Ovary (tissue), 9 donors: ENCODE results near the gene CACNA1C. TPM values are rescaled to one million over a fixed set of nuclear protein-coding genes. Genes with fewer than 3 reads are reported as not detected.
A peak's percentile ranks its signal among the peaks of the same experiment; 100 is the strongest.

Experiments
- DNase-seq, 5 donors: peaks; one replicate each; pipeline ENCODE4 v3.0.0-alpha.2; 2019 to 2020
- H3K27ac ChIP-seq, 2 donors: fragments of 200-600 bp; one replicate each; pipeline versions ENCODE4 v1.5.1 to v1.8.0; 2019 to 2022
- H3K27me3 ChIP-seq: fragments of 200-600 bp; one replicate; pipeline ENCODE4 v1.8.0; 2022
- H3K36me3 ChIP-seq: fragments of 200-600 bp; sonication (generic); one replicate; pipeline ENCODE4 v1.5.1; 2019
- H3K4me1 ChIP-seq: one replicate; pipeline ENCODE4 v1.8.1; 2013; ENCODE audit warnings: mild to moderate bottlenecking, moderate library complexity; ENCODE audit not compliant: insufficient read depth
- H3K4me3 ChIP-seq: fragments of 200-600 bp; sonication (generic); one replicate; pipeline ENCODE4 v1.5.1; 2017
- H3K9me3 ChIP-seq, 2 donors: fragments of 200-600 bp in 1 of 2; sonication (generic) in 1 of 2; one replicate each; pipeline versions ENCODE4 v1.5.1 to v1.8.1; 2013 to 2019; ENCODE audit warnings: mild to moderate bottlenecking in 1 of 2, moderate library complexity in 1 of 2
- EP300 ChIP-seq: sonication (generic); formaldehyde crosslinking; IDR thresholded peaks from one replicate; pipeline ENCODE4 v1.6.1; 2017; ENCODE audit warnings: antibody characterized with exemption
- POLR2A ChIP-seq: fragments of 450-650 bp; IDR thresholded peaks from one replicate; pipeline ENCODE4 v1.6.1; 2017; ENCODE audit warnings: antibody characterized with exemption, mild to moderate bottlenecking, moderate library complexity
- WGBS, 3 donors: extraction: QIAGEN DNeasy Blood & Tissue Kit in 1 of 3; methylation state at CpG; one replicate each; pipeline versions ENCODE4 v1.1.5 to v1.1.7; 2013 to 2017; 5-methylcytosine and 5-hydroxymethylcytosine counted together
- intact Hi-C, 4 donors: fragments of 100-400 bp; cut with DNase I; formaldehyde crosslinking; loops; one replicate each; pipeline versions ENCODE4 v1.11.0 to v1.15.1; 2022 to 2023
- polyA plus RNA-seq, 2 donors: library from polyadenylated mRNA; stranded (reverse); fragments of 200-250 nt in 1 of 2; fragments of 350-450 nt in 1 of 2; fragmentation: Illumina TruSeq in 1 of 2; extraction: RNeasy Lipid Tissue Mini Kit (QIAGEN cat#74804) in 1 of 2; gene quantifications; one replicate each; pipeline ENCODE4 v1.2.3, GENCODE V29; 2013 to 2014
- total RNA-seq, 7 donors: library from RNA; depleted of rRNA in 2 of 7; stranded (reverse); fragments of >200 nt in 2 of 7; fragmentation: NEBNext Ultra II Directional in 3 of 7; extraction: Animal tissue kit (Norgen Biotek cat#: 25700) in 3 of 7; gene quantifications; one replicate each; pipeline versions ENCODE4 v1.1.0 to v1.2.4, GENCODE V29; 2016 to 2023
- TF ChIP-seq, protein P1 (sequence below), 3 donors: fragments of 450-650 bp in 2 of 3; fragments of 200-600 bp in 1 of 3; IDR thresholded peaks; one replicate each; pipeline versions ENCODE4 v1.5.1 to v1.8.0; 2016 to 2022; ENCODE audit warnings: antibody characterized with exemption in 3 of 3, mild to moderate bottlenecking in 1 of 3
- donor health status: DM: no; HTN: no; CAD: no; lungs with moderate emphysema.
- donor health status: DM: no; HTN: no; CAD: no.
- donor health status: Bipolar disorder and iron deficiency.
- donor health status: DM: yes; HTN: yes; CAD: no.
- donor health status: DM: no; HTN: no; CAD: no.
- donor health status: DM: yes; HTN: yes; CAD: no.

Gene CACNA1C
- total and polyA plus RNA-seq, 9 donors: 2.2 to 8.3 (median 3.7) TPM

DNA sequence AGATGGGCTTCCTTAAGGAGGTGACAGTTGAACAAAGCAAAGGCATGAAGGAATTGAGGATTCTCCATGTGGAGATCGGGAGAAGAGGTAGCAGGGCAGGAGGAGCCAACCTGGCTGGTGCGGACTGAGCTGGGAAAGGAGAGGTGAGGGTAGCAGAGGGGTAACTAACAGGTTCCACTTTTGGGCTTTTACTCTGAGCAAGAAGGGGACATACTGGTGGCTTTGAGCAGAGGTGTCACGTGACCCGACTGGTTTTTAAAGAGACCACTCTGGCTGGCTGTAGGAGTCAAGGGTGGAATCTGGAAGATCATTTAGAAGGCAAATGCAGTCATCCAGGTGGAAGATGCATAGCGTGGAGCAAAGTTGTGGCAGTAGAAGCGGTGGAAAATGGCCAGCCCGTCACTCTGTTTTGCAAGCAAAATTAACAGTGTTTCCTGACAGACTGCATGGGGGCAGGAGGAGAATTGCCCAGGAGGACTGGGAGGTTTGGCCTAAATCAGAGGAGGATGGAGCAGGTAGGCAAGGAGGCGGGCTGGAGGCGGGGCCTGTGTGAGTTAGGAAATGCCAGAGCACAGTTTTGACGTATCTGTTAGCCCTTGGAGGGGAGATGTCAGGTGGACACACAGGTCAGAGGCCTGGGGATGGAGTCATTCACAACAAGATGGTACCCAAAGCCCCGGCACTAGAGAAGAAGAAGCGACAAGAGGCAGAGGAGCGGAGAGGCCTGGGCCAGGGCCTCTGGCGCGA, 585.7 kb downstream of the CACNA1C start:
- DNase-seq: no peak
- no peak overlapping the region for H3K4me3 ChIP-seq
- H3K27me3 ChIP-seq: no peaks in the 10 kb centered on the region
- no peak overlapping the region for H3K27ac ChIP-seq
- no peaks in the 10 kb centered on the region for H3K9me3 ChIP-seq
- TF ChIP-seq POLR2A (no peak), EP300 (no peak)
- TF ChIP-seq, protein P1, sequence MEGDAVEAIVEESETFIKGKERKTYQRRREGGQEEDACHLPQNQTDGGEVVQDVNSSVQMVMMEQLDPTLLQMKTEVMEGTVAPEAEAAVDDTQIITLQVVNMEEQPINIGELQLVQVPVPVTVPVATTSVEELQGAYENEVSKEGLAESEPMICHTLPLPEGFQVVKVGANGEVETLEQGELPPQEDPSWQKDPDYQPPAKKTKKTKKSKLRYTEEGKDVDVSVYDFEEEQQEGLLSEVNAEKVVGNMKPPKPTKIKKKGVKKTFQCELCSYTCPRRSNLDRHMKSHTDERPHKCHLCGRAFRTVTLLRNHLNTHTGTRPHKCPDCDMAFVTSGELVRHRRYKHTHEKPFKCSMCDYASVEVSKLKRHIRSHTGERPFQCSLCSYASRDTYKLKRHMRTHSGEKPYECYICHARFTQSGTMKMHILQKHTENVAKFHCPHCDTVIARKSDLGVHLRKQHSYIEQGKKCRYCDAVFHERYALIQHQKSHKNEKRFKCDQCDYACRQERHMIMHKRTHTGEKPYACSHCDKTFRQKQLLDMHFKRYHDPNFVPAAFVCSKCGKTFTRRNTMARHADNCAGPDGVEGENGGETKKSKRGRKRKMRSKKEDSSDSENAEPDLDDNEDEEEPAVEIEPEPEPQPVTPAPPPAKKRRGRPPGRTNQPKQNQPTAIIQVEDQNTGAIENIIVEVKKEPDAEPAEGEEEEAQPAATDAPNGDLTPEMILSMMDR (IDR thresholded peaks at IDR 0.05): no peak
- whole genome bisulfite sequencing, 3 donors: 91 to 97% (median 96%) methylated on average over 15 of the region's 15 CpGs
- H3K4me1 ChIP-seq: no peaks in the 10 kb centered on the region
- H3K36me3 ChIP-seq: no peaks in the 10 kb centered on the region
- intact Hi-C loops: no loop called here

DNA sequence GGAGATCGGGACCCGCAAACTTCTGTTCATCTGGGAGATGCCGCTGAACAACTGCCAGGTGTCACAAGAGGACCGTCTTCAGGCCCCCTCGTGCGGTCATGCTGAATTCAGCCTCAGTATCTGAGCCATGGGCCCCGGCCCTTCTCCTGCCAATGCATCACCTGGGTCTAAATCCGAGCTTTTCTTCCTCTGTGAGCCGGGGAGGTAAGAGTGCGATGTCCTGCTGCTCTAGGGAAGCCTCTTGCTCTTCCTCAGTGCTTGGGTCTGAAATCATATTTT, 586.2 kb downstream of the CACNA1C start:
- Histone ChIP-seq H3K27me3 (no peaks in the 10 kb centered on the region), H3K27ac (no peak overlapping the region), H3K9me3 (no peaks in the 10 kb centered on the region), H3K36me3 (no peaks in the 10 kb centered on the region), H3K4me3 (no peak overlapping the region), H3K4me1 (no peaks in the 10 kb centered on the region)
- intact Hi-C loops: no loop called here
- WGBS, 3 donors: 92 to 96% (median 92%) methylated on average over 10 of the region's 10 CpGs
- DNase-seq: no peak
- TF ChIP-seq EP300 (no peak), POLR2A (no peak)
- TF ChIP-seq, protein P1 (IDR thresholded peaks at IDR 0.05): no peak

DNA sequence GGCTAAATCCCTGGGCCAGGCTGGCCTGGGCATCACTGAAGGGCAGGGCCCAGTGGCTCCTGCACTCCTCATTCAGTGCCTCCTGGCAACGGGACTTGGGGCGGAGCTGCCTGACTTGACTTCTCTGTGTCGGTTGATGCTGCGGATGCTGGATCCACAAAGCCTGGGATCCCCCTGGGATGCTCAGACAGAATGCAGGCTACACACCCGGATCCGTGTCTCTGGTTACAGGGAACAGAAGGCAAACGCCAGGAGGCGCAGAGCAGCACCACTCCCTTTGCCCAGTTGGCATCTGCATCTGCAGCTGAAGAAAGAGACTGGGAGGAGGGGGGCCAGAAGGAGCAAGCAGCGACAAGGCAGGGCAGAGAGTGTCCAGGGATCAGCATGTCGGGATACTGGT, 587.5 kb downstream of the CACNA1C start:
- H3K9me3 ChIP-seq: no peaks in the 10 kb centered on the region
- no peak for TF ChIP-seq POLR2A
- TF ChIP-seq, protein P1 (IDR thresholded peaks at IDR 0.05): no peak
- no peak for TF ChIP-seq EP300
- no peak overlapping the region for H3K4me3 ChIP-seq
- no peaks in the 10 kb centered on the region for H3K36me3 ChIP-seq
- DNase-seq: no peak
- 73 to 80% (median 77%) methylated on average over 10 of the region's 10 CpGs for WGBS, 3 donors
- no peak overlapping the region for H3K27ac ChIP-seq
- no peaks in the 10 kb centered on the region for H3K4me1 ChIP-seq
- H3K27me3 ChIP-seq: no peaks in the 10 kb centered on the region
- intact Hi-C loops: no loop called here

DNA sequence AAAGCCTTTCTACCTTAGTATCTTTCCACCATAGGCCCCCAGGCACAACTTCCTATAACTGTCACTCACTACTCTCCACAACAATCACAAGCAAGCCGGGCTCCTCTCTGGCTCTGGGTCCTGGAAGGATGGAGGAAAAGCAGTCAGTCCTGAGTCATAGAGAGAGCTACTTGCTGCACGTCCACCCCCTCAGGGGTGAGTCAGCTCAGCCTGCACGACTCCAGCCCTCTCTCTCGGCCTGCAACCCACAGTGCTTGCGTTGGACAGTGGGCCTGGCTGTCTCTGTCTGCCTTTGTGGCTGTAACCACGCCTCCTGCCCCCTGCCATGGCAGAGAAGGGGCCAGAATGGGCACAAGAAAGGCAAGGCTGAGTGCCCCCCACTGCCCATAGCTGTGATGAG, 587.9 kb downstream of the CACNA1C start:
- DNase-seq: peak in 1 of 5 donors; percentile 35
- Histone ChIP-seq H3K27me3 (no peaks in the 10 kb centered on the region), H3K27ac (no peak overlapping the region), H3K36me3 (no peaks in the 10 kb centered on the region), H3K9me3 (no peaks in the 10 kb centered on the region), H3K4me1 (no peaks in the 10 kb centered on the region), H3K4me3 (no peak overlapping the region)
- intact Hi-C loops: no loop called here
- WGBS, 3 donors: 10 to 21% (median 13%) methylated on average over 6 of the region's 6 CpGs
- TF ChIP-seq POLR2A (no peak), EP300 (no peak)
- TF ChIP-seq, protein P1 (IDR thresholded peaks at IDR 0.05): no peak
